ENCODE results near the gene VSIR.

GRCh38 chr10:71774916-71775702 is 1.8 kb upstream of the VSIR start:
- no peak for TF ChIP-seq REST (IDR thresholded peaks at IDR 0.05; ENCODE audit: low read depth)
- TF ChIP-seq FOXM1 (IDR thresholded peaks at IDR 0.05; ENCODE audit: borderline replicate concordance, low read depth): no peak
- TF ChIP-seq EP300 (IDR thresholded peaks at IDR 0.05; ENCODE audit: borderline replicate concordance): no peak
- no peak for TF ChIP-seq NFIC (IDR thresholded peaks at IDR 0.05)

Measured in Ishikawa (cell line).